Osteocyte (in vitro differentiated cells): ENCODE results near the gene TENM3. TPM values are rescaled to one million over a fixed set of nuclear protein-coding genes. Genes with fewer than 3 reads are reported as not detected.

Experiments used
- DNase-seq: peaks from one replicate; pipeline ENCODE4 v3.0.0; 2021; ENCODE audit warnings: mixed read lengths; ENCODE audit not compliant: unreplicated experiment; ENCODE audit errors: extremely low spot score
- H3K27ac Mint-ChIP-seq: one replicate; pipeline ENCODE4 v1.8.0; 2021; ENCODE audit warnings: mild to moderate bottlenecking, mixed read lengths; ENCODE audit not compliant: unreplicated experiment
- H3K27me3 Mint-ChIP-seq: one replicate; pipeline ENCODE4 v1.8.0; 2021; ENCODE audit warnings: mixed read lengths; ENCODE audit not compliant: unreplicated experiment
- H3K36me3 Mint-ChIP-seq: one replicate; pipeline ENCODE4 v1.8.0; 2021; ENCODE audit warnings: mixed read lengths; ENCODE audit not compliant: unreplicated experiment
- H3K4me1 Mint-ChIP-seq: one replicate; pipeline ENCODE4 v1.8.0; 2021; ENCODE audit warnings: mixed read lengths; ENCODE audit not compliant: unreplicated experiment
- H3K4me3 Mint-ChIP-seq: one replicate; pipeline ENCODE4 v1.8.0; 2021; ENCODE audit warnings: mild to moderate bottlenecking, moderate library complexity, mixed read lengths; ENCODE audit not compliant: unreplicated experiment
- H3K9me3 Mint-ChIP-seq: one replicate; pipeline ENCODE4 v1.8.0; 2021; ENCODE audit warnings: mixed read lengths; ENCODE audit not compliant: unreplicated experiment
- CTCF ChIP-seq: fragments of 200-600 bp; sonication (generic); IDR thresholded peaks from 2 replicates; pipeline ENCODE4 v1.5.0; 2021; ENCODE audit warnings: antibody characterized with exemption, mild to moderate bottlenecking, moderate library complexity
- total RNA-seq: library from RNA; stranded (reverse); gene quantifications from 2 replicates; pipeline ENCODE4 v1.2.1, GENCODE V29; 2021

TENM3 gene
- total RNA-seq, 1 donor from 2014 or later = 78.3 TPM

GRCh38 chr4:182286931-182287330 is 43.7 kb downstream of the TENM3 start:
- no peak overlapping the region for H3K4me3 Mint-ChIP-seq
- no peak for DNase-seq
- TF ChIP-seq CTCF = no peak
- no peak overlapping the region for H3K27ac Mint-ChIP-seq
- H3K36me3 Mint-ChIP-seq = peaks cover 2% of the 10 kb centered on the region
- no peaks in the 10 kb centered on the region for H3K27me3 Mint-ChIP-seq
- H3K4me1 Mint-ChIP-seq = no peaks in the 10 kb centered on the region
- H3K9me3 Mint-ChIP-seq = no peaks in the 10 kb centered on the region

GRCh38 chr4:182288534-182288933 is 45.3 kb downstream of the TENM3 start:
- no peak for TF ChIP-seq CTCF
- H3K4me1 Mint-ChIP-seq = no peaks in the 10 kb centered on the region
- no peaks in the 10 kb centered on the region for H3K27me3 Mint-ChIP-seq
- H3K36me3 Mint-ChIP-seq = peaks cover 2% of the 10 kb centered on the region
- no peak for DNase-seq
- H3K27ac Mint-ChIP-seq = no peak overlapping the region
- no peak overlapping the region for H3K4me3 Mint-ChIP-seq
- no peaks in the 10 kb centered on the region for H3K9me3 Mint-ChIP-seq

- Mint-ChIP-seq H3K27ac (no peak overlapping the region), H3K4me3 (no peak overlapping the region), H3K27me3 (no peaks in the 10 kb centered on the region), H3K4me1 (no peaks in the 10 kb centered on the region), H3K9me3 (no peaks in the 10 kb centered on the region), H3K36me3 (peaks cover 5% of the 10 kb centered on the region)
- no peak for TF ChIP-seq CTCF
- DNase-seq = no peak
These were observed 46.6 kb downstream of the TENM3 start for GRCh38 chr4:182289809-182290208.

- H3K4me3 Mint-ChIP-seq = no peak overlapping the region
- TF ChIP-seq CTCF = no peak
- no peaks in the 10 kb centered on the region for H3K4me1 Mint-ChIP-seq
- no peaks in the 10 kb centered on the region for H3K9me3 Mint-ChIP-seq
- H3K36me3 Mint-ChIP-seq = peaks cover 5% of the 10 kb centered on the region
- no peak overlapping the region for H3K27ac Mint-ChIP-seq
- H3K27me3 Mint-ChIP-seq = no peaks in the 10 kb centered on the region
- no peak for DNase-seq
These were observed 48.0 kb downstream of the TENM3 start for GRCh38 chr4:182291175-182291574.

- Mint-ChIP-seq H3K36me3 (peaks cover 3% of the 10 kb centered on the region), H3K27ac (no peak overlapping the region), H3K4me3 (no peak overlapping the region), H3K4me1 (no peaks in the 10 kb centered on the region), H3K27me3 (no peaks in the 10 kb centered on the region), H3K9me3 (no peaks in the 10 kb centered on the region)
- no peak for DNase-seq
- no peak for TF ChIP-seq CTCF
These were observed 48.5 kb downstream of the TENM3 start for GRCh38 chr4:182291597-182292270.
